A549 (cell line): Measurements from ENCODE around the gene KIF26A.

Experiments used
- BHLHE40 ChIP-seq: IDR thresholded peaks from 2 replicates; pipeline ENCODE4 v1.6.1; 2012; ENCODE audit warnings: low read depth, low read length, inconsistent platforms
- CBX8 ChIP-seq: fragments of 200-600 bp; sonication (generic); IDR thresholded peaks from 2 replicates; pipeline ENCODE4 v1.6.1; 2016
- EP300 ChIP-seq, 2 experiments: fragments of >200 bp; sonication (Bioruptor Twin); formaldehyde crosslinking; IDR thresholded peaks; 2 replicates in 1 of 2; 3 replicates in 1 of 2; pipeline ENCODE4 v1.6.1; 2016 to 2017
- JUN ChIP-seq, 2 experiments: fragments of >200 bp; sonication (Bioruptor Twin); formaldehyde crosslinking; IDR thresholded peaks; 2 replicates in 1 of 2; 3 replicates in 1 of 2; pipeline ENCODE4 v1.6.1; 2016 to 2017
- KDM1A ChIP-seq: fragments of 200-600 bp; sonication (generic); IDR thresholded peaks from 2 replicates; pipeline ENCODE4 v1.6.1; 2016; ENCODE audit warnings: low read depth, mild to moderate bottlenecking
- MYC ChIP-seq: IDR thresholded peaks from 2 replicates; pipeline ENCODE4 v1.6.1; 2012; ENCODE audit warnings: mild to moderate bottlenecking, inconsistent platforms, low read length, improper control_type of control experiment, borderline replicate concordance
- POLR2A ChIP-seq: IDR thresholded peaks from 2 replicates; pipeline ENCODE4 v1.6.1; 2012; ENCODE audit warnings: mild to moderate bottlenecking, low read length
- ZFP36 ChIP-seq: fragments of 450-650 bp; IDR thresholded peaks from 2 replicates; pipeline ENCODE4 v1.6.1; 2014; ENCODE audit warnings: borderline replicate concordance; ENCODE audit not compliant: partially characterized antibody
- TF ChIP-seq, protein P1 (sequence below): fragments of >200 bp; sonication (Bioruptor Twin); formaldehyde crosslinking; IDR thresholded peaks from 3 replicates; pipeline ENCODE4 v1.5.1; 2016
- TF ChIP-seq, protein P2 (sequence below): fragments of 200-600 bp; sonication (generic); IDR thresholded peaks from 2 replicates; pipeline ENCODE4 v1.6.1; 2016; ENCODE audit warnings: antibody characterized with exemption, mild to moderate bottlenecking, moderate library complexity

DNA sequence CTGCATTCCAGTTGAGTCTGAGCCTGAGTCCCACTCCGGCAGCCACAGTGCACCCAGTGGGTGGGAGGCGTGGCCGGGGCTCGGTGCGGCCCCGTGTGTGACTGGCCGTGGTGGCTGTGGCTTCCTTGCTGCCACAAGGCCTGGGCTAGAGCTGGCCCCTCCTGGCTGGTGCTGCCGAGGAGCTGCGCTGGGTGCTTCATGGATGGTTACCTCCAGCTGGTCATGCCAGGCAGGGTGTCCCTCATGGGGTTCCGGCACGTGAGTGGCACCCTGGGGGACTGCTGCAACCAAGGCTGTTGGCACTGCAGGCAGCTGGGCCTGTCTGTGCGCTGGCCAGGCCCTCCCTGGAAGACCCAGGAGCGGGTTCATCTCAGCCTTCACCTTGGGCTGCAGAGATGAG is 62.7 kb downstream of the KIF26A start:
- TF ChIP-seq CBX8: no peak
- TF ChIP-seq, protein P1, sequence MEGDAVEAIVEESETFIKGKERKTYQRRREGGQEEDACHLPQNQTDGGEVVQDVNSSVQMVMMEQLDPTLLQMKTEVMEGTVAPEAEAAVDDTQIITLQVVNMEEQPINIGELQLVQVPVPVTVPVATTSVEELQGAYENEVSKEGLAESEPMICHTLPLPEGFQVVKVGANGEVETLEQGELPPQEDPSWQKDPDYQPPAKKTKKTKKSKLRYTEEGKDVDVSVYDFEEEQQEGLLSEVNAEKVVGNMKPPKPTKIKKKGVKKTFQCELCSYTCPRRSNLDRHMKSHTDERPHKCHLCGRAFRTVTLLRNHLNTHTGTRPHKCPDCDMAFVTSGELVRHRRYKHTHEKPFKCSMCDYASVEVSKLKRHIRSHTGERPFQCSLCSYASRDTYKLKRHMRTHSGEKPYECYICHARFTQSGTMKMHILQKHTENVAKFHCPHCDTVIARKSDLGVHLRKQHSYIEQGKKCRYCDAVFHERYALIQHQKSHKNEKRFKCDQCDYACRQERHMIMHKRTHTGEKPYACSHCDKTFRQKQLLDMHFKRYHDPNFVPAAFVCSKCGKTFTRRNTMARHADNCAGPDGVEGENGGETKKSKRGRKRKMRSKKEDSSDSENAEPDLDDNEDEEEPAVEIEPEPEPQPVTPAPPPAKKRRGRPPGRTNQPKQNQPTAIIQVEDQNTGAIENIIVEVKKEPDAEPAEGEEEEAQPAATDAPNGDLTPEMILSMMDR: no peak
- TF ChIP-seq BHLHE40: no peak
- TF ChIP-seq POLR2A: no peak
- TF ChIP-seq EP300 (IDR thresholded peaks at IDR 0.05): no peak
- TF ChIP-seq JUN (IDR thresholded peaks at IDR 0.05): no peak
- TF ChIP-seq ZFP36: no peak
- TF ChIP-seq MYC: no peak
- no peak for TF ChIP-seq KDM1A
- TF ChIP-seq, protein P2, sequence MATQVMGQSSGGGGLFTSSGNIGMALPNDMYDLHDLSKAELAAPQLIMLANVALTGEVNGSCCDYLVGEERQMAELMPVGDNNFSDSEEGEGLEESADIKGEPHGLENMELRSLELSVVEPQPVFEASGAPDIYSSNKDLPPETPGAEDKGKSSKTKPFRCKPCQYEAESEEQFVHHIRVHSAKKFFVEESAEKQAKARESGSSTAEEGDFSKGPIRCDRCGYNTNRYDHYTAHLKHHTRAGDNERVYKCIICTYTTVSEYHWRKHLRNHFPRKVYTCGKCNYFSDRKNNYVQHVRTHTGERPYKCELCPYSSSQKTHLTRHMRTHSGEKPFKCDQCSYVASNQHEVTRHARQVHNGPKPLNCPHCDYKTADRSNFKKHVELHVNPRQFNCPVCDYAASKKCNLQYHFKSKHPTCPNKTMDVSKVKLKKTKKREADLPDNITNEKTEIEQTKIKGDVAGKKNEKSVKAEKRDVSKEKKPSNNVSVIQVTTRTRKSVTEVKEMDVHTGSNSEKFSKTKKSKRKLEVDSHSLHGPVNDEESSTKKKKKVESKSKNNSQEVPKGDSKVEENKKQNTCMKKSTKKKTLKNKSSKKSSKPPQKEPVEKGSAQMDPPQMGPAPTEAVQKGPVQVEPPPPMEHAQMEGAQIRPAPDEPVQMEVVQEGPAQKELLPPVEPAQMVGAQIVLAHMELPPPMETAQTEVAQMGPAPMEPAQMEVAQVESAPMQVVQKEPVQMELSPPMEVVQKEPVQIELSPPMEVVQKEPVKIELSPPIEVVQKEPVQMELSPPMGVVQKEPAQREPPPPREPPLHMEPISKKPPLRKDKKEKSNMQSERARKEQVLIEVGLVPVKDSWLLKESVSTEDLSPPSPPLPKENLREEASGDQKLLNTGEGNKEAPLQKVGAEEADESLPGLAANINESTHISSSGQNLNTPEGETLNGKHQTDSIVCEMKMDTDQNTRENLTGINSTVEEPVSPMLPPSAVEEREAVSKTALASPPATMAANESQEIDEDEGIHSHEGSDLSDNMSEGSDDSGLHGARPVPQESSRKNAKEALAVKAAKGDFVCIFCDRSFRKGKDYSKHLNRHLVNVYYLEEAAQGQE: no peak
